ENCODE results near the gene BCL2. TPM values are rescaled to one million over a fixed set of nuclear protein-coding genes. Genes with fewer than 3 reads are reported as not detected.

BCL2 gene
- total RNA-seq, 1 experiment from 2014 or later, result 2.5 TPM

- no peak for DNase-seq (ENCODE audit: low read depth, low spot score)
- H3K79me2 ChIP-seq (ENCODE audit: insufficient read depth, low read length), result no peaks in the 10 kb centered on the region
- H3K9ac ChIP-seq (ENCODE audit: low read length), result no peak overlapping the region
- H3K4me1 ChIP-seq (ENCODE audit: control insufficient read depth in 1 of 2, insufficient read depth in 2 of 2, low read length in 2 of 2), result no peaks in the 10 kb centered on the region
- intact Hi-C loops (cut with micrococcal nuclease), result no loop called here
- no peak overlapping the region for H3K27ac ChIP-seq (ENCODE audit: low read depth, low read length)
- TF ChIP-seq CTCF (IDR thresholded peaks at IDR 0.05 in 2 of 3, conservative IDR thresholded peaks at IDR 0.05 in 1 of 3; ENCODE audit: borderline replicate concordance in 1 of 3, insufficient read depth in 1 of 3, low read depth in 2 of 3, low read length in 2 of 3) (no peak), SRF (IDR thresholded peaks at IDR 0.05; ENCODE audit: low read depth) (no peak), CEBPB (IDR thresholded peaks at IDR 0.05; ENCODE audit: low read depth) (no peak), ZFX (IDR thresholded peaks at IDR 0.05) (no peak), EGR1 (IDR thresholded peaks at IDR 0.05; ENCODE audit: low read depth) (no peak), RAD21 (IDR thresholded peaks at IDR 0.05; ENCODE audit: low read depth) (no peak), CBX3 (IDR thresholded peaks at IDR 0.05; ENCODE audit: low read depth) (no peak), POLR2AphosphoS5 (IDR thresholded peaks at IDR 0.05; ENCODE audit: low read depth, low read length) (no peak), ZBTB33 (IDR thresholded peaks at IDR 0.05; ENCODE audit: extremely low read depth, insufficient replicate concordance, low read length) (no peak), EZH2phosphoT487 (IDR thresholded peaks at IDR 0.05; ENCODE audit: borderline replicate concordance) (no peak), ZNF274 (IDR thresholded peaks at IDR 0.05; ENCODE audit: low read depth, low read length) (no peak), FOSL1 (IDR thresholded peaks at IDR 0.05; ENCODE audit: low read depth) (no peak), SP1 (IDR thresholded peaks at IDR 0.05; ENCODE audit: low read depth) (no peak), SIN3A (IDR thresholded peaks at IDR 0.05; ENCODE audit: low read depth) (no peak), POLR2A (IDR thresholded peaks at IDR 0.05; ENCODE audit: borderline replicate concordance, extremely low read depth, insufficient read depth, insufficient read length) (no peak), REST (IDR thresholded peaks at IDR 0.05; ENCODE audit: low read depth) (no peak), ELF1 (IDR thresholded peaks at IDR 0.05; ENCODE audit: borderline replicate concordance, low read depth) (no peak), TCF7L2 (IDR thresholded peaks at IDR 0.05; ENCODE audit: borderline replicate concordance, extremely low read depth, insufficient read depth, insufficient read length) (no peak)
- TF ChIP-seq, protein P1, sequence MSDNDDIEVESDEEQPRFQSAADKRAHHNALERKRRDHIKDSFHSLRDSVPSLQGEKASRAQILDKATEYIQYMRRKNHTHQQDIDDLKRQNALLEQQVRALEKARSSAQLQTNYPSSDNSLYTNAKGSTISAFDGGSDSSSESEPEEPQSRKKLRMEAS (IDR thresholded peaks at IDR 0.05), result no peak
- H3K4me2 ChIP-seq (ENCODE audit: low read length), result no peak overlapping the region
- H3K36me3 ChIP-seq (ENCODE audit: control insufficient read depth in 1 of 2, insufficient read depth in 2 of 2, low read length in 2 of 2), result no peaks in the 10 kb centered on the region
- H4K20me1 ChIP-seq (ENCODE audit: insufficient read depth), result no peaks in the 10 kb centered on the region
- no peak for ATAC-seq
- no peak overlapping the region for H3K4me3 ChIP-seq (replicated peaks in 1 of 2; ENCODE audit: low read depth in 1 of 2, low read length in 2 of 2)
- no TSS peak for BruUV-seq (replicated peaks)
- no peaks in the 10 kb centered on the region for H3K9me2 ChIP-seq (ENCODE audit: insufficient read depth)
- no peak overlapping the region for H2AFZ ChIP-seq (ENCODE audit: low read depth, low read length, poor library complexity, severe bottlenecking)
- H3K9me3 ChIP-seq (ENCODE audit: control insufficient read depth in 1 of 2, insufficient read depth in 1 of 2, low read depth in 1 of 2, low read length in 2 of 2), result peaks cover 0 to 6% of the 10 kb centered on the region in 2 experiments; a peak in 1 of 4 replicates
- peaks cover 30% of the 10 kb centered on the region for H3K27me3 ChIP-seq (ENCODE audit: insufficient read depth, low read length)
- RAD21 ChIA-PET (ENCODE audit: low non-redundant PET in 1 of 2, low total read pairs in 2 of 2, uncharacterized antibody in 2 of 2, unreplicated experiment in 2 of 2), result no interaction called here
- CTCF ChIA-PET, result no interaction called here
- POLR2A ChIA-PET, result no interaction called here
Measured at GRCh38 chr18:63202828-63203227, 116.7 kb downstream of the BCL2 start.
